NCI-H146 treated with DMSO at 0.1 percent for 48 hours (cell line): ENCODE results near the gene FAM114A2.

Source experiments
- DNase-seq: peaks from one replicate; lab custom pipeline; 2025; ENCODE audit not compliant: unreplicated experiment; lab: John Stamatoyannopoulos, UW

The FAM114A2 gene

GRCh38 chr5:153987301-153987700 is 51.4 kb downstream of the FAM114A2 start:
- DNase-seq, result no peak

- DNase-seq, result no peak
Observed at GRCh38 chr5:153985498-153985897, 53.2 kb downstream of the FAM114A2 start.

DNA sequence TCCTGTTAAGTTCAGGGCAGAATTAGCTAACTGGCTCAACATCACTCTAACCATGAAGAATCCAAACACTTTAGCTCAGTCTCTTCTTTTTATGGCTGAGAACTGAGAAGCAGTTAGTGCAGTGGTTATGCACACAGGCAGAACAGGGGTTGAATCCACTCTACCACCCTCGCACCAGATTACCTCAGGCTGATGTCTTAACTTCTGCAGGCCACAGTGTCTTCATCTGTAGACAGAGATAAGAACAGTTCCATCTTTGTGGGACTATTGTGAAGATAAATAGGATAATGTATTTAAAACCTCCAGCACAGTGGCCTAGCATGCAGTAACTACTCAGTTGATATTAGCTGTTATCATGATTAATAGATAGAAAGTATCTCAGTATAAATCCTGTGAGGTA is 54.8 kb downstream of the FAM114A2 start:
- no peak for DNase-seq

DNA sequence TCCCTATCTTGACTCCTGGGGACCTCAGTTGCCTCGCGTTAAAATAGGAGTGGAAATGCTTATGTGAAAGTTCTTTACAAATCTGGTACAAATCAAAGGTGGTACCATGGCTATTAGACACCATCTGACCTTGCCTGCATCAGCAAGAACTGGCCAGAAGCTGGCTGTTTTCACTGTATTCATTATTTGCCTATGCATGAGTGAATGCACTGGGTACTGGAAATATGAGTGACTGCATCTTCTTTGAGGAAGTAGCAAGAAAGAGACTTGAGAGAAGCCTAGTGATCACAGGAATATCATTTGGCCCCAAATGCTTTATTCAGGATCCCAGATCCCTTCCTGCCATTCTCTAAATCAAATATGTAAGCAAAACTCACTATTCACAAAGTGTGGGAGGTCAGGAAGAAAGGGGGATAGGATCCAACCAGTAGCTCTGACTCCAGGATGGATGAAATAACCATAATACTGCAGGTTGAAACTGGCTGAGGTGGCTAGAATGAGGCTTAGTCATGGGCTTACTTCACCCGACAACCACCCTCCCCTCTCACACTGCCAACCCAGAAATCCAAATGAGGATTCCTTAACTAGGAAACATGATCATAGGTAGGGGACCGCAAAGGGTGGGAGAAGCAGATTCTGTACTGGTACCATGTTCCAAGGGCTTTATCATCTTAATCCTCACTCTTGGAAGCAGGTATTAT is 56.7 kb downstream of the FAM114A2 start:
- no peak for DNase-seq

DNA sequence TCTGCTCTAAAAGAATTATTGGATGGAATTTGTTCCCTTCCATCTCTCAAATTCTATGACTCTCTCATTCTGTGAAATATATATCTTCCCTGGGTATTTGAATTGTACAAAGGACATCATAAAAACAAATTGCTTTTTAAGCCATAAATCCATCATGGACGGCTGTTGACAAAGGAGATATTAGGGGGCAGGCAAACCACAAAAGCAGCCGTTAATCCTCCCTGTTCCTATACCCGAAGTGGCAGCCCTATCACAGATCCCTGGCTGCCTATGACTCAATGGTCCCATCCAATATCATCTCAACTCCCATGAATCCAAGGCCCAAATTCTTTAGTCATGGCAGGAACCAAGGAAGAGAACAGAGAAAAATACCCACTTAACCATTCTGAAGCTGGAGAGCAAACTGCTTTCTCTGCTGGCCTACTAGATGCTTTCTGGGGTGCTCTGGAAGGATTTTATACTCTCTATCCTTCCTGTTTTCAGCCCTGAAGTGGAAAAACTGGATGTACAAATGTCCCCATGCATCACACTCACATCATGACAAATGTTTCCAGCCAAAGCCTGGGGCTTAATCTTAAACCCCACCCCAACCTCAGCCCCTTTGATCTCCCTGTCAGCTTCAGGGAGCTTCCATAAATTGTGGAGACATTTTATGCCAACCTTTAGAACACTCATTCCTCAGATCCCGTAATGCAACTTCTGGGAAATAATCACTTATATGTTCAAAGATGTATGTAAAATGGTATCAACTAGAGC is 59.5 kb downstream of the FAM114A2 start:
- no peak for DNase-seq

- DNase-seq, result no peak
Observed at GRCh38 chr5:153974813-153975163, 63.9 kb downstream of the FAM114A2 start.

- DNase-seq, result peak; percentile 2
Observed at GRCh38 chr5:153974131-153974812, 64.4 kb downstream of the FAM114A2 start.

GRCh38 chr5:153972240-153972639 is 66.5 kb downstream of the FAM114A2 start:
- DNase-seq, result no peak

GRCh38 chr5:153970496-153970895 is 68.2 kb downstream of the FAM114A2 start:
- DNase-seq, result no peak

- no peak for DNase-seq
Observed at GRCh38 chr5:153969563-153969895, 69.2 kb downstream of the FAM114A2 start.

DNA sequence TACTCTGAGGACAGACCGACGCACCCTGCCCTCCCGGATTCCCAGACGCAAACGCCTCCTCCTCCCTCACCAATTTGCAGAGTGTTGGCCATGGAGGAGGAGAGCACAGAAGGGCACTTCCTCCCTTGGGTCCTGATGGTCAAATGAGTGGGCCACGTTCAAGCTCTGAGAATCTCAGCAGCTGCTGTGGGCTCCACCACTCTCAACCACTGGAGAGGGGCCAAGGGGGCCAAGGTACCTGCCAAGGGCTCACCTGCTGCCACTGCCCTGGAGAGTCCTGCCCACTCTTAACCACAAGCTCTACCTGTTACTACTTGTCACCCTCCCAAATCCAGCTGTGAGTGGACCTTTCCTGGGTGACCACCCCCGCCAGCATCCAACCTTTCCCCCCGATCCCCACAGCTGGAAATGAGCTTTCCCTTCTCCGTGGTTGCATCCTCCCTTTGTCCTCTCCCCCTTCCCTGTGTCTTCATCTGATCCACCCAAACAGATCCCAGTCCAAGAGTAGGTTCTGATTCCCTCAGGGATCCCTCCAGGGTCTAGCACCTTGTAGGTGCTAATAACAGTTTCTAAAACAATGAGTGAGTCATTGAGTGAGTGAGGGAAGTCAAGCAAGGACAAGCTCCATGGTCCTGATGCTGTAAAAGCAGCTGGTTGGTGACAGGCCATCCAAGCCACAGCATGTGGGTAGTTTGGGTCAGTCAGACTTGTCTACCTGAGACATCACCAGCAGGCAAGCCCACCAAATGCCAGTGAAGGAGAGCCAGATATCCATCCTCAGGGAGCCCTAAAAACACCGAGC is 69.7 kb downstream of the FAM114A2 start:
- no peak for DNase-seq

DNA sequence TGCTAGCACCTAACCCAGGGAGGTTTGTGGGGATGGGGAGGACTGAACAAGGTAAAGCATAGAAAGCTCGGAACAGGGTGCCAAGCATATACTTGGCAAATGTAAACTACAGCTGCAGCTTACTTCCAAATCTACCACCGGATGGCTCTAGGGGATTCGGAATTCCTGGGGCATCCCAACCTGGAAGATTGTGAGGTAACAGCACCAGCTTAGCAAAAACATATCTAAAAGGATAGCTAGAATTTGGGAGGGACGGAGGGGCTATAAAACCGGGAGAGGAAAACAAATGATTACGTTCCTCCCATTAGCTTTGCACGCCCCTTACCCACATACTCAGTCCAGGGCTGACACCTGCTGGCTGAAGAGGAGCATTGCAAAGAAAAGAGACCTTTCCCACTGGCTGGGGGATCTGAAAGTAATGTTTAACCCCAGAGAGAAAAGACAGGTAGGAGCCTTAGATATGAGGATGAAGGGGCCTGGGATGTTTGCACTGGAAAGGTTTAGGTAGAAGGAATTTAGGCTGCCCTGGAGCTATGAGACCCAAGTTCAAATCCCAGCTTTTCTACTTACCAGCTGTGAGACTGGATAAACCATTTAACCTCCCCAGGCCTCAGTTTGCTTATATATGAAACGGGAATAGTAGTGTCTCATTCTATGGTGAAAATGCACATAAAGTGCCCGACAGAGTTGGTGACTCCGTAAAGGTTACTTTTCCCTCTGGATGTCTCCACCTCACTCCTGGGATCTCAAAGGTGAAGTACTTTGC is 73.6 kb downstream of the FAM114A2 start:
- DNase-seq, result peak; percentile 64

DNA sequence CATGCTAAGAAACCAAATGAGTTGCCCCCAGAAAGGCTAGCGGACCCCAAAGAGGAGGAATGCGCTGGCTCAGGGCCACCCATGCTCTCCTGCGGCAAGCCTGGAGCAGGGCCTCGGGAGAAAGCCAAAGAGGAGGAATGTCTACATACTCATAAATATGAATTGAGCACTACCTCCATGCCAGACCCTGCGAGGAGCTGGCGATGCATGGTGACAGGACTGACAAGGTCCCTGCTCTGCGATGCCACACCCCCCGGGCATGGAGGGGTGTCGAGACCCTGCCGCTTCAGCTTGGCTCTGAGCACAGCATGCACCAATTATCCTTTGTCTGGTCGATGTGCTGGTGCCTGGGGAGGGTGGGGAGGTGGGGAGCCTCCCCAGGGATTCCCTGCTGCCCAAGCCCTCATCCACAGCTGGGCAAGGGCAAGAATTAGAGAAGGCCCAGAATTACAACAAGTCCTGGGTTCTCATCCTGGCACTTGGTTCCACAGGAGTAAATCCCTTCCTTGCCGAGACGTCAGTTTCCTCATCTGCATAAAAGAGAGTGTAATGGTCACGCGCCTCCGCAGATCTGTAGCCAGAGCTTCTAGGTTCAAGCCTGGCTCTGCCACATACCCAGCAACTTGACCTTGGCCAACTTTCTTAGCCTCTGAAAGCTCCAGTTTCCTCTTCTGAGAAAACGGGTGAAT is 74.4 kb downstream of the FAM114A2 start:
- no peak for DNase-seq

DNA sequence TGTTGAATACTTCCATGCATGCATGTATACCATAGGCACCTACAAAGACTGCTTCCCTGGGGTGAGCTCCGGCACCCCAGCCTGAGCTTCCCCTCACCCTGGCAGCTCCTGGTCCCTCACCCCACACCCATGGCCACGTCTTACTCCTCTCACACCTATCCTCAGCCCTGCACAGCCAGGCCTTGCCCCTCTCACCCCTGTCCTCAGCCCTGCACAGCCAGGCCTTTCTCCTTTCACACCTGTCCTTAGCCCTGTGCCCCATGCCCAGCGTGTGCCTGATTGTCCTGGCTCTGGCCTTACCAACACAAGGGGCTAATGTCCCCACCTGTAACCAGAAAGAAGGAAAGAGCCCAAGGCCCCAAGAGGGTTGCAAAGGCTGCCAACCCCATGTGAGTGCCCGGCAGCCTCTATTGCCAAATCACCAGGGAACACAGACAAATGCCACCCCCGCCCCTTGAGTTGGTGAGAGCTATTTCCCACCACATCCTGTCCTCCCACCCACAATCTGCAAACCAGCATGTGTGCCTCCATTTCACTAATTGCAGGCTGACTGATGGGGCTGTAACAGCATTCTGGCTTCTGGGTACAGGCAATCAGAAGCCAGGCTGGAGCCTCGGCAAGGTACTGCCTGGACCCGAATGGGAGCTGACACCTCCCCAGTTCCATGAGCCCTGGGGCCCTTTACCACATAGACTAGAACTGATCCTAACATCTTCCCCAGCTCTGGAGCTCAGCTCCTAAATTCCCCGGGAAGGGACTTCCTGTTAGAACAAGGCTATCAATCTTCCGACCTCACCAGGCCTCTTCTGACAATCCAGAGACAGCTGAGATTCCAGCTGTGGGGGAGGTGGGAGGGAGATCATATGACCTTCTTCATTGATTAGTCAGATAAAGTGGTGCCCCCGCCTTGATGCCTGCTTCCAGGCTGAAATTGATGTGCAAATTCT is 78.2 kb downstream of the FAM114A2 start:
- no peak for DNase-seq

DNA sequence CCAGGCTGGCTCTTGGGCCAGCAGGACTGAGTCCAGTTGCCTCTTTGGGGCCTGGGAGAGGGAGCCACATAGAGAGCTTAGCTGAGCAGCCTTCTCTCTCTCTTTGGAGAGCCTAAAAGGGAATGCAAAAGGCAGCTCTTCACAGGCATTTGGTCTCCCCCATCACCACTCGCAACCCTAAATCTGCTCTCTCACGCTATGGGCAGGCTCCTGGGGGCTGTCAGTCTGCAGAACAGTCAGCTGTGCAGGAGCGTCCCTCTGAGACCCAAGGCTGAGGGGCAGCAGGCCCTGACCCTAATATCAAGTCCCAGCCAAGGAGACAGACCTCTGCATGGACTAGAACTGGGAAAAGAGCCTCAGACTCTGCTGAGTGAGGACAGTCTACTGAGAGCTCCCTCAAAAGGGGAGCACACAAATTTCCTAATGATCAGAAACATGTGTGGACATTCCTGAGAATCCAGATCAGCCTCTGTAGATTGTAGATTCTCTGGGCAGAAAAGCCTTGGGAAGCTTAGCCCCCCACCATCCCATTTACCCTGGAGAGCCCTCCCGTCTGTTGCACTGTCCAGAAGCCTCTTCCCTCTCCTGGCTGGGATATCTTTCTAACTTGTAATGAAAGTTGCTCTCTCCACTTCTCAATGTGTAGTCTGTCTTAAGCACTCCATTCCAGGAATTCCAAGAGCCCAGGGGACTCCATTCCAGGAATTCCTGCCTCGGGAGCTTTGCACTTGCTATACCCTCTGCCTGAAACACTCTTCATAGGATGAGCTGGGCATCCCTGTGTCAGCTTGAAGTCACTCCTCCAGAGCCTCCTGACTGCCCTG is 79.4 kb downstream of the FAM114A2 start:
- DNase-seq, result no peak

DNA sequence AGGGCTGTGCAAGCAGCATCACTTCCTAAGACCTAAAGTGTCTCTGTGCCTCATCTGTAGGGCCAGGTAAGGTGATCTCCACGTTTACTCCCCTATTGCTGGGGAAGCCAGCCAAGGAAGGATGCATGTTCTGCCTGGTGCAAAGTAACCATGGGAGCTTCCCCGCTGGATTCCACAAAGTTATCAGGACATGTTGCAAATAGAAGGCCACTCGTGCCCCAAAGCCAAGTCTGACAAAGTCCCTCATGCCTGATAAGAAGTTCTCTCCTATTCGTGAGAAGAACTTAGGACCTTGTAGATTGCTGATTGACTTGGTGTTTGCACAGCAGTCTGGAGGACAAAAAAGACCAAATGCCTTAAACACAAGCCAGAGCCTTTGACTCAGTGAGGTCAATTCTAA is 81.5 kb downstream of the FAM114A2 start:
- DNase-seq, result no peak

DNA sequence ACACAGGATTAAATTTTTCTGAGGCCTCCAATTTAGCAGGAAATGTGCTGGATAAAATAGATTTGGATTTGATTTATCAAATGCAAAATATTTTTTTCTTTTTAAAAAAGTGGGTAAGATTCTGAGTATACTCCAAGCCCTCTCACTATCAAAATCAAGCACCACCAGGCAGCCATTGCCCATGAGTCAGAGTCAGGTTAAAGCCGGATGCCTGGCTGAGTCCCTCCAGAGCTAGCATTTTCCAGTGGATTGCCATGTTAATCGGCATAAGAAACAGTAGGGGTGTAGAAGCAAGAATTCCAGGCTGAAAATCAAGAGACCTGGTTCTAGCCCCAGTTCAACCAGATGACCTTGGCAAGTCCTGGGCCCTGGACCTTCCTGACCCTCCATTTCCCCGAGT is 85.3 kb downstream of the FAM114A2 start:
- no peak for DNase-seq

DNA sequence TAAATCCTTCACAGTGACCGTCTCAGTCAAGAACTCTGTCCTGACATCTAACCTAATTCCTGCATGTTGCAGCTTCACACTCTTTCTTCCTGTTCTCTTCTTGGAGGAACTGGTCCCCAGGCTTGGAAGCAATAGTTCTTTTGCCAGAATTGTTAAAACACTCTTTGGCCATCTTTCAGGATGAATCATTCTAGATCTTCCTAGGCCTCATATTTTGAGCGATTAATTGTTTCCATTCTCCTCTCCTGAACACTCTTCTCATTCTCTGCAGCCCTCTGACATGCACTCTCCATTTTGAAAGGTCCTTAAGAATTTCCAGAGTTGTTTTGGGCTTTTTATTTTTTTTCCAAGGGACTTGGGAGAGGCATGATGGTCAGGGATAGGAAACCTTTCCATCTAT is 85.8 kb downstream of the FAM114A2 start:
- no peak for DNase-seq
